Neutrophil (primary cell): ENCODE measurements around the gene TCF4.

ENCODE experiments used
- H3K27ac ChIP-seq: fragments of 200-600 bp; sonication (generic); 2 replicates; pipeline ENCODE4 v1.5.1; 2016; ENCODE audit warnings: mild to moderate bottlenecking, moderate library complexity
- H3K27me3 ChIP-seq: fragments of 200-600 bp; sonication (generic); 2 replicates; pipeline ENCODE4 v1.6.0; 2016; ENCODE audit warnings: mild to moderate bottlenecking
- H3K36me3 ChIP-seq: fragments of 200-600 bp; sonication (generic); 2 replicates; pipeline ENCODE4 v1.5.1; 2017
- H3K4me1 ChIP-seq, 2 experiments: fragments of 200-600 bp in 1 of 2; sonication (generic) in 1 of 2; 1 replicate in 1 of 2; 2 replicates in 1 of 2; pipeline versions ENCODE4 v1.5.1 to v1.6.1; 2013 to 2016; ENCODE audit warnings: low read depth in 1 of 2, low read length in 1 of 2, mild to moderate bottlenecking in 1 of 2, moderate library complexity in 1 of 2; ENCODE audit not compliant: control insufficient read depth in 1 of 2, insufficient read depth in 1 of 2
- H3K4me3 ChIP-seq, 2 experiments: fragments of 200-600 bp in 1 of 2; sonication (generic) in 1 of 2; 1 replicate in 1 of 2; 2 replicates in 1 of 2; pipeline ENCODE4 v1.5.1; 2013 to 2016; ENCODE audit warnings: low read depth in 1 of 2, low read length in 1 of 2, mild to moderate bottlenecking in 1 of 2, moderate library complexity in 1 of 2
- H3K9me3 ChIP-seq: fragments of 200-600 bp; sonication (generic); 2 replicates; pipeline ENCODE4 v1.5.1; 2016
- CTCF ChIP-seq: fragments of 200-600 bp; sonication (generic); IDR thresholded peaks from 2 replicates; pipeline ENCODE4 v1.5.1; 2016; ENCODE audit warnings: antibody characterized with exemption

The TCF4 gene

GRCh38 chr18:55508651-55509050 is 79.3 kb downstream of the TCF4 start:
- Histone ChIP-seq H3K4me3 (no peak overlapping the region), H3K4me1 (peaks cover 10 to 21% of the 10 kb centered on the region in 2 experiments), H3K27ac (no peak overlapping the region), H3K36me3 (no peaks in the 10 kb centered on the region), H3K9me3 (no peaks in the 10 kb centered on the region), H3K27me3 (no peaks in the 10 kb centered on the region)
- TF ChIP-seq CTCF = no peak

- Histone ChIP-seq H3K36me3 (no peaks in the 10 kb centered on the region), H3K27ac (no peak overlapping the region), H3K9me3 (no peaks in the 10 kb centered on the region), H3K27me3 (no peaks in the 10 kb centered on the region), H3K4me3 (no peak overlapping the region), H3K4me1 (peaks cover 7 to 13% of the 10 kb centered on the region in 2 experiments)
- no peak for TF ChIP-seq CTCF
Observed at GRCh38 chr18:55506074-55506473, 81.9 kb downstream of the TCF4 start.

- H3K4me1 ChIP-seq = peaks cover 0 to under 1% of the 10 kb centered on the region in 2 experiments
- no peaks in the 10 kb centered on the region for H3K9me3 ChIP-seq
- H3K36me3 ChIP-seq = no peaks in the 10 kb centered on the region
- H3K4me3 ChIP-seq = no peak overlapping the region
- no peak for TF ChIP-seq CTCF
- H3K27me3 ChIP-seq = no peaks in the 10 kb centered on the region
- H3K27ac ChIP-seq = no peak overlapping the region
Observed at GRCh38 chr18:55504808-55505207, 83.2 kb downstream of the TCF4 start.

DNA sequence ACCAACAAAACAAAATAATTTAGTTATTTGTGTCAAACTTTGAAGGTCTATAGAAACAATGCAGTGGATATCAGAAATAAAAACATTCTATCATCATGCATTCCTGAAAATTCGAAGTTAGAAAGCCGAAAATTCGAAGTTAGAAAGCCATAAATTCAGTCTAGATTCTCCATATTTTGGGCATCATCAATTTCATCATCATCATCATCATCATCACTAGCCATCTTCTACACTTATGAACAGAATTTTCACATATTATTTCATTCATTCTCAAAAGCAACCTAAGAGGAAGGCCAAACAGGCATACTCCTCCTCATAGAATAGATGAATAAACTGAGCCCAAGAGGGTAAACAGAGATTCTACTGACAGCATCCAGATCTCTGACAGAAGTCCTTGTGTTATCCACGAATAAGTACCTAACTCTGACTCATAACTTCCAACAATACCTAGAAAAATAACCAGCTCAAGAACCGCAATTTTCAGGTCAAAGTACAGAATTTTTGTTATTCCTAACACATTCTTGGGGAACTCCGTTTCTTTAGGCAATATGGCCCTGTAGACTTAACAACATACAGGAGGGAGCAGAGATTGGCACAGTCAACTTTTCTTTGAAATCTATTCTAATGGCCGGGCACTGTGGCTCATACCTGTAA is 84.7 kb downstream of the TCF4 start:
- Histone ChIP-seq H3K36me3 (no peaks in the 10 kb centered on the region), H3K27ac (no peak overlapping the region), H3K27me3 (no peaks in the 10 kb centered on the region), H3K9me3 (no peaks in the 10 kb centered on the region), H3K4me3 (no peak overlapping the region), H3K4me1 (no peaks in the 10 kb centered on the region)
- no peak for TF ChIP-seq CTCF

DNA sequence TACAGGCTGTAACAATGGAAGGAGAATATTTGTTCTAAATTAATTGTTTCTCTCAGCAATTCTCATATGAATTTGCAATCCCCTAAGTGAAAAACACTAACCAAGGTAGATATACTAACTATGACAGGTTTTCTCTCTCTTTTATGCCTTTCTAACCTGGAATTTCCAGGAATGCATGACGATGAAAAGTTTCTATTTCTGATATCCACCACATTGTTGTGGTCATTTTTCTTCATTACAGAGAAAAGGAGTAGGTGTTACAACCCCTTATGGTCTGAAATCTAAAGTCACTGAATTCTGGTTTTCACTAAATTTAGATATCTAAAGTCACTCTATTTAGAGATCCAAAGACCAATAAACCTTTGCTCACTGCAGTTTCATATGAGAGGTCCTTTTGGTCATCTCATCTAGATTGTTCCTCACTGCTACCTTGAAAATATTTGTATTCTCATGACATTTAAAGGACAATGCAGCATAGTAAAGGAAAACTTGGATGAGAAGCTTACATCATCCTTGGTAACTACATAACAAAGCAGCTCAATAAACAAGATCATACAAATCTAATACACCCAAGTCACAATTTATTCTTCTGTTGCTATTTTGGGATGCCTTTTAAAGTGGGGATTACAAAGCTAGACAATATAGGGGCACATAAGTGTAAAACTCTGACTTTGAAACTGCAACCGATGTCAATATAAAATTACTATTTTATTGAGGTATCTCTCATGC is 85.8 kb downstream of the TCF4 start:
- no peak overlapping the region for H3K4me3 ChIP-seq
- no peak overlapping the region for H3K27ac ChIP-seq
- no peaks in the 10 kb centered on the region for H3K9me3 ChIP-seq
- no peaks in the 10 kb centered on the region for H3K27me3 ChIP-seq
- TF ChIP-seq CTCF = no peak
- H3K36me3 ChIP-seq = no peaks in the 10 kb centered on the region
- H3K4me1 ChIP-seq = no peaks in the 10 kb centered on the region
